Activated CD4-positive, CD25-positive, alpha-beta regulatory T cell (primary cell): Measurements from ENCODE around the gene HS3ST5.
"Not testable (repeated sequence)": the region's sequence is repeated elsewhere in the genome, so short reads cannot be mapped to it uniquely, and the experiment has no call there.

Experiments
- DNase-seq, 4 experiments: peaks; one replicate each; lab custom pipeline; 2025; lab: John Stamatoyannopoulos, UW

The HS3ST5 gene

DNA sequence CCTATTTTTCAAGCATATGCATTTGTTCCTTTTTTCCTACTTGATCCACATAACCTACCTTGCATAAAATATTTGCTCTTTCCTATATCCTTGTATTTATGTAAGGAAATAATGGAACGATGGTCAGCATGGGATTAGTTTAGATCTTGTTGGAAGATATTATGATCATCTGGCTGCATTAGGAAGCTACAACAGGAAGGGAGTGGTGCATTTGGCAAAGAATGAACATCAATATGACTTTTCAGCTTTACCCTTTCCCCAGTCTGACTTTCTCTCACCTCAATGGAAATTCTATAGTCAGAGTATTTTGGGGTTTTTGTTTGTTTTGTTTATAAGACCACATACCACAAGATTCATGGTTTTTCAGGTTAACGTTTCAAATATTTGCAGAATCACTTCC lies 66.0 kb downstream of the HS3ST5 start:
- DNase-seq, result no peak

- no peak for DNase-seq
Measured at GRCh38 chr6:114274836-114275235, 68.0 kb downstream of the HS3ST5 start.

GRCh38 chr6:114272582-114272981 lies 70.2 kb downstream of the HS3ST5 start:
- DNase-seq, result no peak

DNA sequence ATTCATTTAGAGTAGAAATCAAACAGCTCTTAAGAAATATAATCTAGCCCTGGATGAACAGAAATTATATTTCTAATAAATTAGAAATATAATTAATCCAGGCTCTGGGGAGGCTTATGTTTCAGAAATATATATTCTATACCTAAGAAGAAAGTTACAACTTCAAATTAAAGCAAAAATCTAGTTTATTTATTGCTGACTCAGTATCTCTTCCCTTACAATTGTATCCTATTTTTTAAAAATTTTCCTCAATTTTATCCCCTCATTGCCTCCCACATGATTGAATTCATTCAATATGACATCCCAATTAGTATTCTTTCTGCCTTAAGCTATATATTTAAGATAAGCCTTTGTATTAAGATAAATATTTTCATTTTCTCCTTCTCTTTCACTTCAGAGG lies 71.4 kb downstream of the HS3ST5 start:
- no peak for DNase-seq

- no peak for DNase-seq
Measured at GRCh38 chr6:114267897-114268296, 74.9 kb downstream of the HS3ST5 start.

DNA sequence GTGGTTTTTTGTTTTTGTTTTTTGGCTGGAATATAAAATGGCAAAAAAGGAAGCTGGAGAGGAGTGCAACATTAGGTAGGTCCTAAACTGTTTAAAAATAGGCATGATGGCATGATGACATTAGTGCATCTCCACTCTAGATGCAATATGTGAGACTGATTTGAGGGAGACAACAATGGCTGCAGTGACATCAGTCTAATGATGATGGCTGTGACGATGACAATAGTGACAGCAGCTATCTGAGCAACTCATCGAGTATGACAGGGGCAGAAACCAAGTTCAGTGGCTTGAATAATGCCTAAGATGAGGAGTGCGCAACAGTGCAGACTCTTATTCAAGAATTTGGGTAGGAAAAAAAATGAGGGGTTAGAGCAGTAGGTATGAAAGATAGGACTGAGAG lies 82.0 kb downstream of the HS3ST5 start:
- no peak for DNase-seq

- DNase-seq, result no peak
Measured at GRCh38 chr6:114258376-114258775, 84.4 kb downstream of the HS3ST5 start.

DNA sequence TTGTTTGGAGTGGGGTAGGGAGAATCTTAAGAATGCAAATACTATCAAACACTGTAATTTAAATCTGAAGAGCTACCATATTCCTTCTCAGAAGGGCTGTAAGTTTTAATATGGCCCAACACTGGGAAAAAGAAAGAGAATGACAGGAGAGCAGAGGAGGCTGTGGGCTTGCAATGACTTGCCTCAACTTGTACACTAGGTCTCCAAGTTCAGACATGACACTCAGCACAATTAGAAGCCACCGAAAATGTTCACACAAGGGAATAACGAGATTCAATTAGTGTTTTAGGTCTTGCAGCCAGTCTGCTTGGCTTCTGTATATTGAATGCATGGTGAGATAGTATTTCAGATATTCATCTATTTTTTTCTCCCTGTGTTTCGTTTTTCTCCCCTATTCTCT lies 89.4 kb downstream of the HS3ST5 start:
- DNase-seq, result no peak

- DNase-seq, result no peak
Measured at GRCh38 chr6:114249522-114249921, 93.3 kb downstream of the HS3ST5 start.

- no peak for DNase-seq
Measured at GRCh38 chr6:114247101-114247500, 95.7 kb downstream of the HS3ST5 start.

DNA sequence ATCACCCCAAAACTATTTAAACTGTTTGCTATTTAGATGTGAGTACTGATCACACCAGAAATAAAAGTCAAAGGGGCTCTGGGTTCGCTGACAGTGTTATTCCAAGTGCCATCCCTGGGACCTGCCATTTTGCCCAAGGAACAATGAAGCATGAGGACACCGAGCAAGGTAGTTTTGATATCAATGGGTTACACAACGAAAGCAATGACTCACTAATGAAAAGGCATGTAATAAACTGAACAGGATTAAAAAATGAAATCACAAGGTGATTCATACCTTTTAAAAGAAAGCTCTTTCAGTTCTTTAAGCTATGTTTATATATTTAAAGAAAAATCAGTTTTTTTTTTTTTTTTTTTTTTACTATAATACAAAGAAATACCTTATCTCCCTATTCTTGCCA lies 102.0 kb downstream of the HS3ST5 start:
- no peak for DNase-seq

DNA sequence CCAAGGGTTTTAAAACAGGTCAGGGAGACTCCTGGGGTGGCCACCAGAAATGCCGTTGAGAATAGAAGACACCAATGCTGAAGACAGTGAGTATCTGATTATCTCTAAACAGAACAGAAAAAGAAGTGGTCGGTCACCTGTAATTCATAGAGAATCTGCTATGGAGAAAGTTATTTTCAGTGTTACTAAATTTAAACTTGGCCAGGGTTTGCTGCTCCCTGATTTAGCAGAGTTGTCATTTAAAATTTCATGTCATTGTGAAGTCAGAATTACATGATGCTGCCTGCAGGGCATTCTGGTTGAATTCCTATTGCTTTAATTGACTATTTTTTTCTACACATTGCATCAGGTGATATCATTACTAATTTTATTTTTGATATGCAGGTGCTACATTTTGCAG lies 114.1 kb downstream of the HS3ST5 start:
- no peak for DNase-seq

DNA sequence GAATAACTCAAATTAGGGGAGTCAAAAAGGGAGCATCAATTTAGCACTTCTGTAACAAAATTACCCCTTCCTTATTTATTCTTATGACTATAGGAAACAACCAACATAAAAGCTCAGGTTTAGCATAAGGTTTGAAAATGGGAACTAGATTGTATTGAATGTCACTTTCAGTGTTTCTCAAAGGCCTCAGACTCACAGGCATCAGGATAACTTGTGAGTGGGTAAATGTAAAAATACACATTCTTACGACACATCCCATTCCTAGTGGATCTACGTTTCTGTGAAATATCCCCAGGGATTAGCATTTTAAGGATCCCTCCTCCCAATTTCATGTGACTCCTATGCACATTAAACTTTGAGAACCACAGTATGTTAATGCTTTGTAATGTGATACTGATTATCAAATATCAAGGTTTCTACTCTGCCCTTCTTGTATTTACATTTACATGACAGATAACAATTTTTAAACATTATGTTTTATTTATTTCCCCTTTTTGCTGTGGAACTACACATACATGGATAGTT lies 114.8 kb downstream of the HS3ST5 start:
- DNase-seq, result no peak

GRCh38 chr6:114220241-114220640 lies 122.6 kb downstream of the HS3ST5 start:
- no peak for DNase-seq

DNA sequence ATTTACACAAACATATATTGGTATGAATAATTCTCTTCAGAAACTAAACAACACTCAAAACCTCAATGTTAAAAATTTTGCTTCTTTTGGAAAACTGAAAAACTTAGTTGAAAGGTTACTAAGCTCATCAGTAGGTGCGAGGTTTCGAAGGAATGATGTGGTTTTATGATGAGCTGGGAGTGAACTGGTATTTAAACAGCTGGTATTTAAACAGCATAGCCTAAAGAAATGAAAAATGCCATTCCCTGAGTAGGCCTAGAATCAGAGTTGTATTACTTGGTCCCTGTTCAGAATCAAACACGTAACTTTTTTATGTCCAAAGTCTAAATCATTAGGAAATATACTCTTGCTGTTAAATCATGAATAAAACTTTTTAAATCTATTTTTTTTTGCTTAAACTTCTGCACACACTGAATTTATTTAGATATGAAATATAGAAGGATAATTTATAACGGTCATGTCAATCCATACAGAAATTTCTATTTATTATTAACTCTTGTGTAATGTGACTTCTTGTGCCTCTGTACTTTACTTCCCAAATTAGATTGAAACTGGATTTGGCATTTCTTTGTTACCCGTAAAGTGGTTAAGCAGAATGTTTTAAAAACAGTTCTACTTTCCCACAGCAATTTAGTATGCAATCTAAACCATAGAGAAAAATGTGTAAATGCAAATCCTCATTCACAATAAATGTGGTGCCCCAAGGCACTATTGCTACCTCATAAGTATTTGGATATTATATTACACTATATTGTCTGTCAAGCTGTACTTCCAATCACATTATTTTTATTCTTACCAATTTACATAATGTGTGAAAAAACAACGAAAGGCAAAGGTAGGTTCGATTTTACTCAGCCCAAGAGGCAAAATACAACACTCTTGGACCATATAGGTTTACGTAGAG lies 124.1 kb downstream of the HS3ST5 start:
- DNase-seq, result no peak

GRCh38 chr6:114217996-114218395 lies 124.8 kb downstream of the HS3ST5 start:
- DNase-seq, result not testable (repeated sequence)

DNA sequence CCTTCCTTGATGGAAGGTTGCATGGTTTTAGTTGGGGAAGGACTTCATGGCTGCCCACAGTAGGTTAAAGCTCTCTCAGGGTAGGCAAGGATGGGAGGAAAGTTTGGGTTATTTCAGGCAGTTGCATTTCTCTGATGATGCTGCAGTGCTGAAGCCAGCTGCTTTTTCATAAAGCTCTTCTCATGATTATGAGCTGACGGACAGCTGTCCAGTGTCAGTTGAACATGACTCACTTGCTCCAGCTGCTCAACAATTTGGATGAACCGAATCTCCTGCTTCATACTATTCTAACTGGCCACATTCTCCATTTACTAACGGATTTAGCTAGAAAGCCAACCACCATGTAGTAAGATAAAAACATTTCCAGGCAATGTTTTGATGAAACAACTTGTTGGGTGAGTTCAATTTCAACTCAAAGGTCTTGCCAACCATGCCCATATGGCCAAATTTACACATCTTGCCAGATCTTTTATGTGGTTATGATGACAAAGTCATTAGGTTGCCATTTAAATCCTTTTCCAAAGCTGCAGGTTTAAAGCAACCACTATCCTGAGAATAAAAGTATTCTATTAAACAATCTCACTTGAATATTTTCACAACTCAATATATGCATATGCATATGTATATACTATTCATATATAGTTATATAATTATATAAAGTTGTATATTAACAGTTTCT lies 125.9 kb downstream of the HS3ST5 start:
- no peak for DNase-seq

- no peak for DNase-seq
Measured at GRCh38 chr6:114210467-114210866, 132.4 kb downstream of the HS3ST5 start.

- DNase-seq, result no peak
Measured at GRCh38 chr6:114203460-114203859, 139.4 kb downstream of the HS3ST5 start.

- DNase-seq, result no peak
Measured at GRCh38 chr6:114202389-114202788, 140.4 kb downstream of the HS3ST5 start.

GRCh38 chr6:114200891-114201290 lies 141.9 kb downstream of the HS3ST5 start:
- DNase-seq, result no peak

DNA sequence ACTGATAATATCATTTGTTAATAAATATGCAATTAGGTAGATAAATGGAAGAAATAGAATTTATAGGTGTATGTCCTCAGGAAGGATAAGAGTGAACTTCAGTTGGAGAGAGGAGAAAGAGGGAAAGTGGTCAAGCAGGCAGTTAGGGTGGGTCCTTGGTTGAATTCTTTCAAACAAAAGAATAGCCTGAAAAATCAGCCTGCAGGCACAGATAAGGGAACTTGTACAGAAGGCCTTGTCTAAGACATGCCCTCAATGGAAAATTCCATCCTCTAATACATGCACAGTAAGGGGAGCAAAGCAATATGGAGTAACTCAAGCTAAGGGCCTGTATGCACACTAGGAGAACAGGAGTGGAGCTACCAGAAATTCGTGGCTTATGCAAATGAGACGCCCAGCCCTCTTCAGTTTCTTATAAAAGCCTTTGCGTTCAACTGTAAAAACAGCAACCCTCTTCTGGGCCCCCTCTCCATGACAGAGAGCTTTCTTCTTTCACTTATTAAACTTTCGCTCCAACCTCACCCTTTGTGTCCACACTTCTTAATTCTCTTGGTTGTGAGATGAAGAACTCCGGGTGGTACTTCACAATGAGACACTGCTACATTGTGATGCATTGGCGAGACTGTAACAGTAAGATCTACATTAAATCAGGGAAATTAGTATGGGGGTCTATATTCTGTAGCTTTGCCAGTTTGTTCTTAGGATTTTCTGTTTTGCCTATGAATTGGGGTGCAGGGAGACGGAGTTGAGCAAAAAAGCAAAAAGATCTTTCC lies 147.0 kb downstream of the HS3ST5 start:
- no peak for DNase-seq

DNA sequence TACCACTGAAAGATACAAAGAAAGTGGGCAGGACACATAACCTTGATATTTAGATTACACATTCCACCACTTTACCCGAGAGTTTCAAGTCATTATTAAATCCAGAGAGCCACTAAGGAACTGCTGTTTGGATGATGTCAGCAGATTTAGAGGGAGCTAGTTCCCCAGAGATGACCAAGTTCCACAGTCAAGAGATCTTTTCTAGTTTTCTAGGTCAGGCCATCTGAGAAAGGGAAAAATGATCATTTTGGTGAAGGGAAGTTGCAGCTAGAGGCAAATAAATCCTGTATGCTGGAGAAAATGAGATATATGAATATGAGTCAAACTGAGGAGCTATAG lies 147.8 kb downstream of the HS3ST5 start:
- DNase-seq, result no peak
